Measurements from ENCODE around the gene KCNC3. TPM values are rescaled to one million over a fixed set of nuclear protein-coding genes. Genes with fewer than 3 reads are reported as not detected.
A peak's percentile ranks its signal among the peaks of the same experiment; 100 is the strongest.

The KCNC3 gene
- total and polyA plus RNA-seq, 2 of the 13 experiments (the other 11 are each of a cell fraction or from before 2014, with no cell fraction given) = 0.29 to 1.7 TPM

GRCh38 chr19:50376166-50377050 lies 47.2 kb upstream of the KCNC3 start, which contains the start of gene NR1H2 (continued):
- TF ChIP-seq, protein P1, sequence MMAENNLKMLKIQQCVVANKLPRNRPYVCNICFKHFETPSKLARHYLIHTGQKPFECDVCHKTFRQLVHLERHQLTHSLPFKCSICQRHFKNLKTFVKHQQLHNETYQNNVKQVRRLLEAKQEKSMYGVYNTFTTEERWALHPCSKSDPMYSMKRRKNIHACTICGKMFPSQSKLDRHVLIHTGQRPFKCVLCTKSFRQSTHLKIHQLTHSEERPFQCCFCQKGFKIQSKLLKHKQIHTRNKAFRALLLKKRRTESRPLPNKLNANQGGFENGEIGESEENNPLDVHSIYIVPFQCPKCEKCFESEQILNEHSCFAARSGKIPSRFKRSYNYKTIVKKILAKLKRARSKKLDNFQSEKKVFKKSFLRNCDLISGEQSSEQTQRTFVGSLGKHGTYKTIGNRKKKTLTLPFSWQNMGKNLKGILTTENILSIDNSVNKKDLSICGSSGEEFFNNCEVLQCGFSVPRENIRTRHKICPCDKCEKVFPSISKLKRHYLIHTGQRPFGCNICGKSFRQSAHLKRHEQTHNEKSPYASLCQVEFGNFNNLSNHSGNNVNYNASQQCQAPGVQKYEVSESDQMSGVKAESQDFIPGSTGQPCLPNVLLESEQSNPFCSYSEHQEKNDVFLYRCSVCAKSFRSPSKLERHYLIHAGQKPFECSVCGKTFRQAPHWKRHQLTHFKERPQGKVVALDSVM (CRISPR knock-in tag; IDR thresholded peaks at IDR 0.05) = no peak
- TF ChIP-seq STAG1 (CRISPR knock-in tag; IDR thresholded peaks at IDR 0.05) (no peak), SP4 (CRISPR knock-in tag; IDR thresholded peaks at IDR 0.05) (peak; percentile 85), EP300 (IDR thresholded peaks at IDR 0.05; ENCODE audit: low read depth in 2 of 2, low read length in 2 of 2) (no peak), EP300 (CRISPR knock-in tag; IDR thresholded peaks at IDR 0.05; ENCODE audit: borderline replicate concordance) (no peak), SYNCRIP (IDR thresholded peaks at IDR 0.05; ENCODE audit: insufficient read depth, low read depth, low read length) (no peak), ZNF33B (CRISPR knock-in tag; IDR thresholded peaks at IDR 0.05) (0 out of 2 replicates have a peak, but pooled peaks have one; percentile 67), NFRKB (IDR thresholded peaks at IDR 0.05) (no peak), CHD2 (IDR thresholded peaks at IDR 0.05; ENCODE audit: low read depth, low read length) (peak; percentile 59; the same call in 1 of the 2 replicates), CHD4 (IDR thresholded peaks at IDR 0.05; ENCODE audit: borderline replicate concordance, low read length) (no peak), GFI1 (CRISPR knock-in tag; IDR thresholded peaks at IDR 0.05; ENCODE audit: borderline replicate concordance) (0 out of 2 replicates have a peak, but pooled peaks have one; percentile 25), IRF1 (CRISPR knock-in tag; IDR thresholded peaks at IDR 0.05; ENCODE audit: low read depth) (no peak), HHEX (CRISPR knock-in tag; IDR thresholded peaks at IDR 0.05) (no peak), ZNF572 (CRISPR knock-in tag; IDR thresholded peaks at IDR 0.05) (no peak), CREM (IDR thresholded peaks at IDR 0.05) (peak; percentile 96), CREM (CRISPR knock-in tag; IDR thresholded peaks at IDR 0.05) (peak; percentile 56; the same call in 1 of the 2 replicates), CBX2 (IDR thresholded peaks at IDR 0.05; ENCODE audit: low read depth, low read length) (no peak), CBX2 (CRISPR knock-in tag; IDR thresholded peaks at IDR 0.05; ENCODE audit: low read depth) (no peak), ISL2 (CRISPR knock-in tag; IDR thresholded peaks at IDR 0.05) (peak; percentile 67), FOSL2 (CRISPR knock-in tag; IDR thresholded peaks at IDR 0.05) (peak; percentile 30; the same call in 1 of the 2 replicates), ZNF563 (CRISPR knock-in tag; IDR thresholded peaks at IDR 0.05) (peak; percentile 67)
- TF ChIP-seq, protein P2, sequence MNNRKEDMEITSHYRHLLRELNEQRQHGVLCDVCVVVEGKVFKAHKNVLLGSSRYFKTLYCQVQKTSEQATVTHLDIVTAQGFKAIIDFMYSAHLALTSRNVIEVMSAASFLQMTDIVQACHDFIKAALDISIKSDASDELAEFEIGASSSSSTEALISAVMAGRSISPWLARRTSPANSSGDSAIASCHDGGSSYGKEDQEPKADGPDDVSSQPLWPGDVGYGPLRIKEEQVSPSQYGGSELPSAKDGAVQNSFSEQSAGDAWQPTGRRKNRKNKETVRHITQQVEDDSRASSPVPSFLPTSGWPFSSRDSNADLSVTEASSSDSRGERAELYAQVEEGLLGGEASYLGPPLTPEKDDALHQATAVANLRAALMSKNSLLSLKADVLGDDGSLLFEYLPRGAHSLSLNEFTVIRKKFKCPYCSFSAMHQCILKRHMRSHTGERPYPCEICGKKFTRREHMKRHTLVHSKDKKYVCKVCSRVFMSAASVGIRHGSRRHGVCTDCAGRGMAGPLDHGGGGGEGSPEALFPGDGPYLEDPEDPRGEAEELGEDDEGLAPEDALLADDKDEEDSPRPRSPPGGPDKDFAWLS (CRISPR knock-in tag; IDR thresholded peaks at IDR 0.05; ENCODE audit: borderline replicate concordance) = no peak
- TF ChIP-seq, protein P3, sequence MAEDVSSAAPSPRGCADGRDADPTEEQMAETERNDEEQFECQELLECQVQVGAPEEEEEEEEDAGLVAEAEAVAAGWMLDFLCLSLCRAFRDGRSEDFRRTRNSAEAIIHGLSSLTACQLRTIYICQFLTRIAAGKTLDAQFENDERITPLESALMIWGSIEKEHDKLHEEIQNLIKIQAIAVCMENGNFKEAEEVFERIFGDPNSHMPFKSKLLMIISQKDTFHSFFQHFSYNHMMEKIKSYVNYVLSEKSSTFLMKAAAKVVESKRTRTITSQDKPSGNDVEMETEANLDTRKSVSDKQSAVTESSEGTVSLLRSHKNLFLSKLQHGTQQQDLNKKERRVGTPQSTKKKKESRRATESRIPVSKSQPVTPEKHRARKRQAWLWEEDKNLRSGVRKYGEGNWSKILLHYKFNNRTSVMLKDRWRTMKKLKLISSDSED (CRISPR knock-in tag; IDR thresholded peaks at IDR 0.05) = no peak

All from HepG2 (cell line).